GM19463 (cell line): ENCODE data around the gene CNN1.
A peak's percentile ranks its signal among the peaks of the same experiment; 100 is the strongest.

Experiments
- ATAC-seq: cut with Tn5 transposase; IDR thresholded peaks from one replicate; pipeline ENCODE4 v1.9.1; 2021; ENCODE audit warnings: mild to moderate bottlenecking, moderate library complexity; ENCODE audit not compliant: unreplicated experiment

CNN1 gene

DNA sequence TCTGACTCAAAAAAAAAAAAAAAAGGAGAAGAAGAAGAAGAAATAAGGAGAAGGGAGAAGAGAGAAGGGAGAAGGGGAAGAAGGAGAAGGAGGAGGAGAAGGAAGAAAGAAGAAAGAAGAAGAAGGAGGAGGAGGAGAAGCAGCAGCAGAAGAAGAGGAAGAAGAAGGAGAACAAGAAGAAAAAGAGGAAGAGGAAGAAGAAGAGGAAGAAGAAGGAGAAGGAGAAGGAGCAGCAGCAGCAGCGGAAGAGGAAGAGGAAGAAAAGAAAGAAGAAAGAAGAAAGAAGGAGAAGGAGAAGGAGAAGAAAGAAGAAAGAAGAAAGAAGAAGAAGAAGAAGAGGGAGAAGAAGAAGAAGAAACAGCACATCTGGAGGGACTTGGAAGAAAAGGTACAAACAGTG is 4.1 kb upstream of the CNN1 start:
- no peak for ATAC-seq

DNA sequence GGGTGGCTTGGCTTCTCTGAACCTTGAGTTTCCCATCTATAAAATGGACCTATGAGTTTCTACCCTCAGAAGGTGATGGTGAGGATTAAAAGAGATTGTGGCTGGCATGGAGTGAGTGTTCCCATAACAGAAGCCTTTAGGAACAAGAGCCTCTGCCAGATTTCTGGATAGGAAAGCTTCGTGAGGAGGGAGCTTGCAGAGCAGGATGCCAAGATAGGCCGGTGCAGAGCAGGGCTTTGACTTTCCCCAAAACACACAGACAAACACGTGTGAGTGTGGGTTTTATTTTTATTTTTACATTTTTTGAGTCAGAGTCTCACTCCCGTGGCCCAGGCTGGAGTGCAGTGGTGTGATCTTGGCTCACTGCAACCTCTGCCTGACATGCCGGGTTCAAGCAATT is 3.7 kb upstream of the CNN1 start:
- no peak for ATAC-seq

DNA sequence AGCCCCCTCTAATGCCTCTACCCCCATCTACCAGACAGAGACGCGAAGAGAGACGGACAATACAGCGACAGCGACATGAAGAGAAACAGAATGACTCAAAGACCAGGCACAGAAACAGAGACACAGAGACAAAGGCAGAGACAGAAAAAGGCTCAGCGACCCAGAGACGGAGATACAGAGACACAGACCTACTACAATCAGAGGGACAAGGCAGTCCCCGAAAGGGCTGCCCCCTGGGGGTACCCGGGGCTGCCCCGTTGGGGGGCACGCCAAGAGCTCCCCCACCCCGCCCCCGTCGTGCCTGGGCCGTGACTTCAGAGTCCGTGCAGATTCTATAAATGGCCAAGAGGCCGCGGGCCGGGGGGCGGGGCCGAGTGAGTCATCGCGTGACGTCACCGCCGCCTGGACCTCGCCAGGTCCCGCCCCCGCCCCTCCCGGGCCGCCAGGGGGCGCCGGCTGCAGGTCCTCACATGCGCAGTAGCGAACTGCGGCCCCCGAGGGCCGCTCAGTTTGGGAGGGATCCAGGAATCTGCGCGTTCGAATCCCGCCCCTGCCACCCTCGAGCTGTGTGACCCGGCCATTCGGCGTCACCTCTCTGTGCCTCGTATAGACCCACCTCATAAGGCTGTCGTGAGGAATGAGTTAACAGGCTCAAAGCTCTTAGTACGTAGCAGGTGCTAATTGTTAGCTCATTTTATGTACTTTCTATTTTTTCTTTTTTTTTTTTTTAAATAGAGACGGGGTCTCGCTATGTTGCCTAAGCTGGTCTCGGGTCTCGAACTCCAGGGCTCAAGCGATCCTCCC is 2.7 kb upstream of the CNN1 start:
- ATAC-seq = peak; percentile 62

DNA sequence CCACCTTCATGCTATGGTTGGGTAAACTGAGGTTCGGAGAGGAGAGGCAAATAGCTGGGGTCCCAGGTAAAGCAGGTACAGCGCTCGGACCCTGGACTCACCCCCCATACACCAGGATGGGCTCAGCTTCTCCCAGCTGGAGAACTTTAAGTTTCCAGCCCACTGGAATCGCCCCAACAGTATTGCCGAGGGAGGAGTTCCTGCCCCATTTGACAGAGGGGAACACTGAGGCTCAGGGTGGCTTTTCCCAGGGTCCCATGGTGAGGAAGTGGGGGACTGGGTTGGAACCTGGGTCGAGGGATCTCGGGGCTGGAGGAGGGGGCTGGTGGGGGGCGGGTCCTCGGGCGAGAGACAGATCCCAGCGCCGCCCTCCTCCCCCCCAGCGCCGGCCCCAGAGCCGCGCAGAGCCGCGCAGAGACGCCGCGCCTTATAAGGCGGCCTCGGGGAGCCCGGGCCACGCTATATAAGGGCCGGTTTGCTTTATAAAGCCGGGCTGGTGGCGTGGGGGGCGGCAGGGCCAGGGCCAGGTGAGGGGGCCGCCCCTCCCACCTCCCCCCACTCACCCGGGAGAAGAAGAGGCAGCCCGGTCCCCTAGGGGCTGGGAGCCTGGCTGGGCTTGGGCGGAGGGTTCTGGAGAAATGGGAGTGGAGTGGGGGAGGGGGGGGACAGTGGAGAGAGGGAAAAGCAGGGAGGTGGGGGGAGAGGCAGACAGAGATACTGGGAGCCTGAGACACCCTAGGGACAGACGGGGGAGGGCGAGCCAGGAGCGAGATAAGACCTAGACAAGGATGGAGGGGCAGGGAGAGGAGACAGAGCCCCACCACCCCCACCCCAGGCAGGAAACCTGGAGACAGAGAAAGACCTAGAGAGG is 1.1 kb downstream of the CNN1 start:
- no peak for ATAC-seq

DNA sequence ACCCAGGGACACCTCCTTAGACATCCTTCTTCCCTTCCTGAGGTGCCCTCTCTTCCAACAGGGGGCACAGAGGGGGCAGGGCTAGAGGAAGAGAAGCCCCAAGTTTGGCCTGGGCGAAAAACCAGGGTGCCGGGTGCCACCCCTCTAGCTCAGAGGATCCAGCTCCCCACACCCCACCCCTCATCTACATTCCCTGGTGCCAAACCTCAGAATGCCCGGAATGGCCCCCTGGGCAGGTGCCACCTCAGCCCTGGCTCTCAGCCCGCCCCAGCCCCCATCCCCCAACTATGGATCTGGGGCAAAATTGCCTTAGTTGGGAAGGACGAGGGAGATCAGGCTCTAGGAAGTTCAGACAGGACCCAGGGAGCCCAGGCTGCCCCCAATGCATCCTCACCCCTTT is 2.0 kb downstream of the CNN1 start:
- no peak for ATAC-seq

DNA sequence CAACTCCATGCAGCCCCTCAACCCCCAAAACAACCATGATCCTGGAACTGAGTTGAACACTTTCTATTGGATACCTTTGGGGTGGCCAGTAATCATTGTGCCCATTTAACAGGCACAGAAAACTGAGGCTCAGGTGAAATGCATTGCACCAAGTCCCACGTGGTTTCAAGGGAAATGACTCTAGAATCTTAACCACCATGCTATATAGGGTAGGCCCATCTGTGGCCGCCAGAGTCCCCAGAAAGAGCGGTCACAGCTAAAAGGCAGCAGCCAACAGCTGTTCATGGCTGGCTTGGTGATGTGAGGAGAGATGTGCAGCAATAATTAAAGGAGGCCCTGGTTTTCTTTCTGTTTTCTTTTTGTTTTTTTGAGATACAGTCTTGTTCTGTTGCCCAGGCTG is 2.6 kb downstream of the CNN1 start:
- ATAC-seq = no peak

DNA sequence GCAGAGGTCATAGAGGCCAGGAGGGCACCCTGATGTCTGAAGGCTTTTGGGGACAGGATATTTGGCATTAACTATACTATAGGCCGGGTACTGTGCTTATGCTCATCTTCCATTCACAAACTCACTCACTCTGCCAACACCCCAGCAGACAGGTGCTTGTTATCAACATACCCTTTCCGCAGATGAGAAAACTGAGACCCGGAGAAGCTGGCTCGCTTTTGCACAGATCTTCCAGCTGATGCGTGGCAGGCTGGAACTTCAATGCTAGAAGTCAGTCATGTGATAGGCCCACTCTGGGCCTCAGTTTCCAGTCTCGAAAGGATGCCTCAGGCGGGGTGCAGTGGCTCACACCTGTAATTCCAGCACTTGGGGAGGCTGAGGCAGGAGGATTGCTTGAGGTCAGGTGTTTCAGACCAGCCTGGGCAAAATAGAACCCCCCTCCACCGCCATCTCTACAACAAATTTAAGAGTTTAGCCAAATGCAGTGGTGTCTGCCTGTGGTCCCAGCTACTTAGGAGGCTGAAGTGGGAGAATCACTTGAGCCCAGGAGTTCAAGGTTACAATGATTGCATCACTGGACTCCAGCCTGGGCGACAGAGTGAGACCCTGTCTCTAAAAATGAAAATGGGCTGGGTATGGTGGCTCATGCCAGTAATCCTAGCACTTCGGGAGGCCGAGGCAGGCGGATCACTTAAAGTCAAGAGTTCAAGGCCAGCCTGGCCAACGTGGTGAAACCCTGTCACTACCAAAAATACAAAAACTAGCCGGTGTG is 9.5 kb downstream of the CNN1 start:
- ATAC-seq = no peak

DNA sequence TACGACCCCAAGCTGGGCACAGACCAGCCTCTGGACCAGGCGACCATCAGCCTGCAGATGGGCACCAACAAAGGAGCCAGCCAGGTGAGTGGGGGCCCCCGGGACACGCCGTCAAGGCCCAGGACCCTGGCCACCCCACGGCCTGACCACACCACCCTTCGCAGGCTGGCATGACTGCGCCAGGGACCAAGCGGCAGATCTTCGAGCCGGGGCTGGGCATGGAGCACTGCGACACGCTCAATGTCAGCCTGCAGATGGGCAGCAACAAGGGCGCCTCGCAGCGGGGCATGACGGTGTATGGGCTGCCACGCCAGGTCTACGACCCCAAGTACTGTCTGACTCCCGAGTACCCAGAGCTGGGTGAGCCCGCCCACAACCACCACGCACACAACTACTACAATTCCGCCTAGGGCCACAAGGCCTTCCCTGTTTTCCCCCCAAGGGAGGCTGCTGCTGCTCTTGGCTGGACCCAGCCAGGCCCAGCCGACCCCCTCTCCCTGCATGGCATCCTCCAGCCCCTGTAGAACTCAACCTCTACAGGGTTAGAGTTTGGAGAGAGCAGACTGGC is 10.8 kb downstream of the CNN1 start:
- ATAC-seq = no peak

DNA sequence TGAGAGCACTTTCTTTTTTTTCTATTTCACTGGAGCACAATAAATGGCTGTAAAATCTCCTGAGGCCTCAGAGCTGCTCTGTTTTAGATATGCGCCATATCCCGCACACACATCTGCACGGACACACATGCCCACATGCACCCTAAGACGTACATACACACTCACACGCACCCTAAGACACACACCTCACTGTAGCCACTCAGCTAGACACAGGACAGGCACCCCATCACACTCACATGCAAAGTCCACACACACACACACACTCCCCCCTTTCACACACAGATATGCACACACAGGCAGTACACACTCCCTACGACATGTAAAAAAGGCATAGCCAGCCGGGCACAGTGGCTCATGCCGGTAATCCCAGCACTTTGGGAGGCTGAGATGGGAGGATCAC is 11.6 kb downstream of the CNN1 start:
- no peak for ATAC-seq

DNA sequence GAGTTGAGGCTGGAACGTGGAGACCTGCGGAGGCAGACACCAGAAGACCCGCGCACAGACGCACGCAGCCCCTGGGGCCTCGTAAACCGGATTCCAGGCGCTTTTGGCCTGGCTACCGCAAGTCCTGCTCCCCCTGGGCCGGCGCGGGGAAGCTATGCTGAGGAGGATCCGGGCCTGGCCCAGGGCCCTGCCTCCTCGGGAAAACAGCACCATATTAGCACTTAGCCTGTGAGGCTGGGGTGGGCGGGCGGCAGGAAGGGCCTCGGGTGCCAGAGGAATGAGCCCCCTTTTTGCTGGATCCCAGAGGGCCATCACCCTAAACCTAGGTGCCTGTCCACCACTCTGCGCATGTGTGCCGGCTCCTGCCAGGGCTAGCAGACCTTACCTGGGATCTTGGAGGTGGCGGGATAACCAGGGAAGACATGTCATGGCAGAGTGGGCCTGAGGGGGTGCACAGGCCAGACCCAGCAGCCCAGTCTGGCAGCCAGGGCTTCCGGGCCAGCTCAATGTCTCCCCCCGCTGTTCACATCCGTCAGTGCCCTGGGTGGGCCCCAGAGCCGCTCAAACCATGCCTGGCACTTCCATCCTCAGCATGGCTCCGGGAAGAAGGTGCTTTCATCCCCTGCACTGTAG is 13.1 kb downstream of the CNN1 start:
- ATAC-seq = no peak

DNA sequence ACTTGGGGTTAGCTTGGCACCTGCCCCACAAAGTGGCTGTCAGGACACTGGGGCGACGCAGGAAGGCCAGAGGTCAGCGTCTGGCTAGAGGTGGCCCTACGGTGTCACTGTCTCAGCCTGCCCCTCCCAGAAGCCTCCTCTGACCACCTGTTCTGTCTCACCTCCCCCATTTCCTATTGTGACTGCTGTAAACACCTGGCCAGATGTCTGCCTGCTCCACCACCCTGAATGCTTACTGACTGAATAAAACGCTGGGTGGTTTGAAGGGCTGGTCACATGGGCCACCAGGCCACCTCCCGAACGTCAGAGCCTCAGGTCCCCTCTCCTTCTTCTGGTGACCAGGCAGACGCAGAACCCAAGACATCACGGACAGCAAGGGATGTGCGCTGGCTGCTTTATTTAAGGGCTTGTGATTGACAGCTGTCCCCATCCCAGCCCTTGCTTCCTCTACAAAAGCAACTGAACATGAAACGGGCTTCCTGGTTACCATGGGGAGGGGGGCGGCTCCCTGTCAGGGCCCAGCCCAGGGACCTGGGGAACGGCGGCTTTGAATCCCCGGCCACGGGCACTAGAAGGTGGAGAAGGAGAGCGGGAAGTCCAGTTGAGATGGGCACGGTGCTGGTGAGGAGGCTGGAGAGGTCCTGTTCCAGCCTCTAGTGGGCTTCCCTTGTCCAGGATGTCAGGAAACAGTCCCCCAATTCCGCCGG is 14.2 kb downstream of the CNN1 start:
- no peak for ATAC-seq

DNA sequence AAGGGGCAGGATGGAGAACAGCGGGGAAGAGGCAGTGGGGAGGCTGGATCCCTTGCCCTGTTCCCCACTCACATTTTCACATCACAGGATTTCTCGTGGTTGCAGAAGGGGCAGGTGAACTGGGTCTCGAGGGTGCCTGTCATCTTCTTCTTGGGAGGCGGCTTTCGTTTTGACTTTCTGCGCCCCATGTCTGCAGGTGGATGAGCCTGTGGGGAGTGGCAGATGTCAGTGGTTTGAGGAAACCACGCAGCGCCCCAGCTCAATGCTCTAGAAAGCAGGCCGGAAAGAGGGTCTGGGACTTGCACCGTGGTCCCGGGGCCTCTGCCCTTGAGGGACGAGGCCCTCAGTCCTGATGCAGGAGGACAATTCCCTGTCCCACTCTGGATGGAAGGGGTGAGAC is 15.5 kb downstream of the CNN1 start:
- ATAC-seq = no peak

DNA sequence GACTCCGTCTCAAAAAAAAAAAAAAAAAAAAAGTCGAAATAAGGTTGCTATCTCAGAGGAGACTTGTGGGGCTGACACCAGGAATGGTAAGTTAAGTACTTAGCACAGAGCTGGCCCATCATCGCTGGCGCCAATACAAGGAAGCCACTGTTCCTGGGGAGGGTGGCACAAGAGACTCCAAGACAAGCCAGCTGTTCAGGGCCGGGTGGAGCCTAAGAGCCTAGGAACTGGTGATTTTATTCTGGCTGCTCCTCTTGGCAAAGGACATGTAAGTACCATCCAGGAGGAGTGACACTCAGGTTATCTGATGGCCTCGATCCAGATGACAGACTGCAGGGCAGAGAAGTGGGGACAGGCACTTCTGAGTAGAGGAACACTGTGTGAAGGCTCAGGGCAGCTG is 16.6 kb downstream of the CNN1 start:
- ATAC-seq = no peak

DNA sequence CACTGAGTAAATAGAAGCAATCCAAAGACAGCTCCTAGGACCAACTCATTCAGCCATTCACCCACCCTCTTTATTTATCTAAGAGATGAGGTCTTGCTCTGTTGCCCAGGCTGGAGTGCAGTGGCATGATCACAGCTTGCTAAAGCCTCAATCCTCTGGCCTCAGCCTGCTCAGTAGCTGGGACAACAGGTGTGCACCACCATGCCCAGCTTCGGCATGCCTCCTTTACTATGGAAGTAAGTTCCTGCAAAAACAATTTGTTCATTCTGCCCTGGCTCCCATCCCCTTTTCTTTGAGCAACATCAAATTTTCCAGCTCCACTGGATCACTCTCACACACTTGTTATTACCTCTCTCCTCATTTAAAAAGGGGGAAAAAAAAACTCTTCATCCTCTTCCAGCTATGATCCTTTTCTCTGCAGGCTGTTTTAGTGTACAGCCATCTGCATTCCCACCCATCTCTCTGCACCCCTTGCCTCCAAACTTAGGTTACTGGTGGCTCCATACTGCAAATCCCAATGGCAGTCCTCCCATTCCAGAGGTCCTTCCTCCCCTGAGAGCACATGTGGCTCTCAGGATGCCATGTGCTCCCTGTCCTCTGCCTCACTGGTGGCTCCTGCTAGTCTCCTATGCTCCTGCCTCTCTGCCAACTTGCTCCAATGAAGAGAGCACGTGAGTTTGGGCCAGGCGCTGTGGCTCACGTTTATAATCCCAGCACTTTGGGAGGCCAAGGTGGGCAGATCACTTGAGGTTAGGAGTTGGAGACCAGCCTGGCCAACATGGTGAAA is 18.2 kb downstream of the CNN1 start:
- ATAC-seq = no peak

DNA sequence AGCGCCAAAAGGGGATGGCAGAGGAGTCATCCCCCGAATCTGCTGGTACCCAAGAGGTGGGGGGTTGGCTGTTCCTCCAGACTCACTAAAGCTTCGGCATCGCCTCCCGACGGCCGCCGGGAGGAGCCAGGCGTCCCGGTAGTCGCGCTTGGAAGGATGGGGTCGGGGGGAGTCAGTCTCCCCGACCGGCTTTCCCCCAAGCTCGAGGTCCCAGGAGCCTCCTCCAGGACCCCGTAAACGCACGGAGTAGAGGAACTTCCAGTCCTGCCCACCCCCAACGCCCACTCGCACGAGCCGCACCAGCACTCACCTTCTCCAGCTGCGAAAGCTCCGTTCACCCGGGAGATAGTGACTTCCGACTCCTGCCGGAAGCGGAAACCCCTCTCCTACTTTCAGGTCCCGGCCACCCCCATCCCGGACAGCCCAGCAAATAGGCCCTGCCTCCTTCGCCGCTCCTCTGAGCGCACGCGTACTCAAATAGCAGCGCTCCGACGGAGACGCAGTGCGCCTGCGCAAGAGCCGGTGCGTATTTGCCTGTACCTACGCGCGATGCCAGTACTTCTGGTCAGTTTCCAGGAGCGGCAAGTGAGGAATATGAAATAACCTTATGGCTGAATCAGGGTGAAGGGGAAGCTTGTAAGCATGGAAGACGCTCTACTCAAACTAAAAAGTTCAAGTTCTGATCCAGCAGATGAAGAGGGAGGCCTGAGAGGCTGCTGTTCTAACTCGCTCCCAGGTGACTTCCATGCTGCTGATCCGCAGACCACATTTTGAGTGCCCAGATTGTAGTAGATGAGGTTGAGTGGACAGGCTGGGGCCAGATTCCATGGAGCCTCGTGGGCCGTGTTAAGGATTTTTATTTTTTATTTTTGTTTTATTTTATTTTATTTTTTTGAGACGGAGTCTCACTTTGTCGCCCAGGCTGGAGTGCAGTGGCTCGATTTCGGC is 20.5 kb downstream of the CNN1 start, which contains the start of gene ELOF1:
TSS of gene ELOF1 (minus strand) at position 350 of the 948 bp plus-strand sequence. CDS start 4,883 bp downstream, outside the sequence.
- peak; percentile 78 for ATAC-seq

DNA sequence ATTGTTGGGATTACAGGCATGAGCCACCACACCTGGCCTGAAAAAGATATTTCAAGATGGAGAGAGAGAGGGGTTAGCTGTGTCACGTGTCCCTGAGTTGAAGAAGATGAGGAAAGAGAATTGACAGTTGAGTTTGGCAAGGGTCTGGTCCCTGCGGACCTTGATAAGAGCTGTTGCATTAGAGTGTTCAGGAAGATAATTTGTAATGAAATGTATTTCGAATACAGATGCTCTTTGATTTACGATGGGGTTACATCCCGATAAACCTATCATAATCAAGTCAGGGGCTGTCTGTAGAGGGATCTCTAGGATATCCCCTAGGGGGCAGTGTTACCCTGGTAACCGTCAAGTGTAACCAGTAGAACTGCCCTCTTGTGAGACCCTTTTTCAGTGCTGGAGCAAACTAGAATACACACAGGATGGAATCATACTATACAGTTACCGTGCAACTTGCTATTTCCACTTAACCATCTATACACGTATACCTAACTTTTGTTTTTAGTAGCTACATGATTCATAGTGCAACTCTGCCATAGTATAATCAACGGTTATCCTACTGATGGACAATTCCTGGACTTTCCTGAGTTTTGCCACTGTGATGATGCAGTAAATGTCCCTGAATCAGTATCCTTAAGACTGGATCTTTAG is 21.9 kb downstream of the CNN1 start:
- no peak for ATAC-seq

DNA sequence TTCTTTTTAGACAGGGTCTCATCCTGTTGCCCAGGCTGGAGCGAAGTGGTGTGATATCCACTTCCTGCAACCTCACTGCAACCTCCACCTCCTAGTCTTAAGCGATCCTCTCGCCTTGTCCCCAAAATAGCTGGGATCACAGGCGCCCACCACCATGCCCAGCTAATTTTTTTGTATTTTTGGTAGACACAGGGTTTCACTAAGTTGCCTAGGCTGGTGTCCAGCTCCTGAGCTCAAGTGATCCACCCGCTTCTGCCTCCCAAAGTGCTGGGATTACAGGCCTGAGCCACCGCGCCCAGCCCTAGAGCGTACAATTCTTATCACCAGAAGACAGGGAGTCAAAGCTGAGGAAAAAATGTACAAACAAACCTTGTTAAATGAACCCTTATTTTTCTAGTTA is 24.9 kb downstream of the CNN1 start:
- ATAC-seq = no peak
